MM.1S (cell line): Measurements from ENCODE around the gene TMEM131.

Experiments
- EZH2 ChIP-seq: fragments of 300-600 bp; sonication (generic); optimal IDR thresholded peaks from 2 replicates; pipeline ENCODE3; 2017; ENCODE audit warnings: low read depth, mild to moderate bottlenecking, antibody characterized with exemption, low read length, mixed read lengths
- EZH2phosphoT487 ChIP-seq: fragments of 300-600 bp; sonication (generic); IDR thresholded peaks from 2 replicates; pipeline ENCODE4 v1.6.1; 2018; ENCODE audit warnings: antibody characterized with exemption, low read length
- TF ChIP-seq, protein P1 (sequence below): fragments of 300-600 bp; sonication (generic); IDR thresholded peaks from 2 replicates; pipeline ENCODE4 v1.5.1; 2016; ENCODE audit warnings: antibody characterized with exemption, low read length, mixed read lengths

GRCh38 chr2:97724073-97724410 is 271.7 kb downstream of the TMEM131 start:
- TF ChIP-seq, protein P1, sequence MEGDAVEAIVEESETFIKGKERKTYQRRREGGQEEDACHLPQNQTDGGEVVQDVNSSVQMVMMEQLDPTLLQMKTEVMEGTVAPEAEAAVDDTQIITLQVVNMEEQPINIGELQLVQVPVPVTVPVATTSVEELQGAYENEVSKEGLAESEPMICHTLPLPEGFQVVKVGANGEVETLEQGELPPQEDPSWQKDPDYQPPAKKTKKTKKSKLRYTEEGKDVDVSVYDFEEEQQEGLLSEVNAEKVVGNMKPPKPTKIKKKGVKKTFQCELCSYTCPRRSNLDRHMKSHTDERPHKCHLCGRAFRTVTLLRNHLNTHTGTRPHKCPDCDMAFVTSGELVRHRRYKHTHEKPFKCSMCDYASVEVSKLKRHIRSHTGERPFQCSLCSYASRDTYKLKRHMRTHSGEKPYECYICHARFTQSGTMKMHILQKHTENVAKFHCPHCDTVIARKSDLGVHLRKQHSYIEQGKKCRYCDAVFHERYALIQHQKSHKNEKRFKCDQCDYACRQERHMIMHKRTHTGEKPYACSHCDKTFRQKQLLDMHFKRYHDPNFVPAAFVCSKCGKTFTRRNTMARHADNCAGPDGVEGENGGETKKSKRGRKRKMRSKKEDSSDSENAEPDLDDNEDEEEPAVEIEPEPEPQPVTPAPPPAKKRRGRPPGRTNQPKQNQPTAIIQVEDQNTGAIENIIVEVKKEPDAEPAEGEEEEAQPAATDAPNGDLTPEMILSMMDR = no peak
- TF ChIP-seq EZH2 (no peak), EZH2phosphoT487 (no peak)
